ENCODE measurements around the gene PIEZO1. TPM values are rescaled to one million over a fixed set of nuclear protein-coding genes. Genes with fewer than 3 reads are reported as not detected.
A peak's percentile ranks its signal among the peaks of the same experiment; 100 is the strongest.

Gene PIEZO1
- total RNA-seq, 4 donors from 2014 or later = 196 to 281 (median 206) TPM

- WGBS, 2 donors = 0 to 6% methylated on average over 11 to 12 of the region's 16 CpGs
- no peak for TF ChIP-seq POLR2A (IDR thresholded peaks at IDR 0.05)
- no peak for TF ChIP-seq CTCF (IDR thresholded peaks at IDR 0.05)
- no peak for DNase-seq (ENCODE audit: low spot score in 2 of 2)
- intact Hi-C loops (cut with DNase I; ENCODE audit: low total_unique reads) = no loop called here
- H3K4me3 ChIP-seq (ENCODE audit: low read depth, poor library complexity, severe bottlenecking) = no peak overlapping the region
Observed at GRCh38 chr16:88804173-88804551, 19.1 kb upstream of the PIEZO1 start.

GRCh38 chr16:88803264-88803987, 18.4 kb upstream of the PIEZO1 start, which contains the start of gene CDT1:
TSS of gene CDT1 (plus strand) at chr16:88803789. CDS start at chr16:88803832, 43 bp downstream.
- peak within 1 kb of the TSS; percentile 54 for H3K4me3 ChIP-seq (ENCODE audit: low read depth, poor library complexity, severe bottlenecking)
- TF ChIP-seq POLR2A (IDR thresholded peaks at IDR 0.05) (no peak), CTCF (IDR thresholded peaks at IDR 0.05) (no peak)
- intact Hi-C loops (cut with DNase I; ENCODE audit: low total_unique reads) = no loop called here
- peak; percentile 70 to 96 for DNase-seq (ENCODE audit: low spot score in 2 of 2)
- WGBS, 2 donors = 0% methylated on average over 34 to 79 of the region's 98 CpGs

GRCh38 chr16:88800277-88800592, 15.2 kb upstream of the PIEZO1 start:
- WGBS, 2 donors = 88 to 93% methylated on average over 6 of the region's 6 CpGs
- no peak for DNase-seq (ENCODE audit: low spot score in 2 of 2)
- intact Hi-C loops (cut with DNase I; ENCODE audit: low total_unique reads) = no loop called here
- TF ChIP-seq POLR2A (IDR thresholded peaks at IDR 0.05) (no peak), CTCF (IDR thresholded peaks at IDR 0.05) (no peak)
- no peak overlapping the region for H3K4me3 ChIP-seq (ENCODE audit: low read depth, poor library complexity, severe bottlenecking)

GRCh38 chr16:88799569-88800276, 14.7 kb upstream of the PIEZO1 start:
- no peak for TF ChIP-seq POLR2A (IDR thresholded peaks at IDR 0.05)
- TF ChIP-seq CTCF (IDR thresholded peaks at IDR 0.05) = no peak
- no peak for DNase-seq (ENCODE audit: low spot score in 2 of 2)
- WGBS, 2 donors = 86 to 91% methylated on average over 14 to 16 of the region's 17 CpGs
- intact Hi-C loops (cut with DNase I; ENCODE audit: low total_unique reads) = no loop called here
- H3K4me3 ChIP-seq (ENCODE audit: low read depth, poor library complexity, severe bottlenecking) = no peak overlapping the region

- no peak for DNase-seq (ENCODE audit: low spot score in 2 of 2)
- intact Hi-C loops (cut with DNase I; ENCODE audit: low total_unique reads) = no loop called here
- TF ChIP-seq CTCF (IDR thresholded peaks at IDR 0.05) = no peak
- TF ChIP-seq POLR2A (IDR thresholded peaks at IDR 0.05) = no peak
- no peak overlapping the region for H3K4me3 ChIP-seq (ENCODE audit: low read depth, poor library complexity, severe bottlenecking)
Observed at GRCh38 chr16:88798772-88799455, 13.9 kb upstream of the PIEZO1 start.

Data from lower leg skin (tissue), 4 donors.